Stimulated activated CD8-positive, alpha-beta memory T cell treated with anti-CD3 and anti-CD28 coated beads, Interleukin-15, amount 100 ng/mL, for 24 hours (primary cell): Measurements from ENCODE around the gene TMEM263.
A peak's percentile ranks its signal among the peaks of the same experiment; 100 is the strongest.

Source experiments
- DNase-seq: peaks from one replicate; pipeline ENCODE4 v3.0.0-alpha.2; 2020; ENCODE audit warnings: low read depth

TMEM263 gene

GRCh38 chr12:106950591-106950990 is 5.1 kb upstream of the TMEM263 start:
- no peak for DNase-seq

DNA sequence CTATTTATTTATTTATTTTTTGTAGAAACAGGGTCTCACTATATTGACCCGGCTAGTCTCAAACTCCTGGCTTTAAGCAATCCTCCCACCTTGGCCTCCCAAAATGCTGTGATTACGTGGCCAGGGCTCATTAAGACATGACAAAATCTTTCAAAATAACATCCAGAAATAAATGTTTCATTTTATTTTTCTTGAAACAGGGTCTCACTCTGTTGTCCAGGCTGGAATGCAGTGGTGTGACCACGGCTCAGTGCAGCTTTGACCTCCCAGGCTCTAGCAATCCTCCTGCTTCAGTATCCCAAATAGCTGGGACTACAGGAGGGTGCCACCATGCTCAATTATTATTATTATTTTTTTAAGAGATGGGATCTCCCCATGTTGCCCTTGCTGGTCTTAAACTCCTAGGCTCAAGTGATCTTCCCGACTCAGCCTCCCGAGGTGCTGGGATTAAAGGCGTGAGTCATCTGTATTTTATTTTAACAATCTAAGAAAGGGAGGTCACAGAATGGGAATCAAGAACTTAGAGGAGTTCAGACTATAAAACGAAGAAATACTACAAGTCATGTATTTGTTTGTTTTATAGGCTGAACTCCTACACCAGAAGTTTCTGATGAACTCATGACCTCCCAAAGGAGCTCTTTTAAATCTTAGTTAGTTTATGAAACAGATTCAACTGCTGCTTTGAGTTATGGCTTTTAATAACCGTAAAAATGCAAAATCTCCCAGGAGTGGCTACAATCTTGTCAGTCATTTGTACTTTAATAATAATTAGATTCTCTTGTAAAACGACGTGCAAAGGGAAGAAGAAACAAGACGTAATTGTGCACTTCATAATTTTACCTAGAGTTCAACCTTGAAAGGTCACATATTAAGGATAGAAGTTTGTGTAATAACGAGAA is 2.1 kb upstream of the TMEM263 start:
- no peak for DNase-seq

GRCh38 chr12:106954462-106955376 is 988 bp upstream of the TMEM263 start:
- DNase-seq = peak; percentile 1

DNA sequence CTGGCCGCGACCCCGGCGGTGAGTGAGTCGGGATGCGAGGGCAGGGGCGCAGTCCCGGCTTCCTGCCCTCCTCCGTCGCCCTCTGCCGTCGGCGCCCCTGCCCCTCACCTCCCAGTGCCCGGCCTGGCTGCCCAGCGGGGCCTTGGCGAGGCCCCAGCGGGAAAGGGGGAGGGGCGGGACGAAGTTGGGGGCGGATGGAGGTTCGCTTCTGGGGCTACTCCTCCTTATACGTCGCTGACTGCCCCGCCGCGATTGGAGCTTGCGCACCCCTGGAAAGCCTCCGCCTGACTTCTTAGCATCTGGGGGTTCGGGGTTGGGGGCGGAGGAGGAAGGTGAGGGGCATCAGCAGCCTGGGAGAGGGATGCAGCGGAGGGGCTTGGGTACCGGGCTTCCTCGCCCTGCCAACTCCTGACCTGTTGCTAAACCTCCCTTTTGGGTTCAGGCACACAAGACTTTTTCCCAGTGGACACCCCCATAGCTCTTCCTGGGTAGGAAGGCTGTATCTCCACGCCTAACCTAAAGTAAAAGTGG is 406 bp downstream of the TMEM263 start:
- peak; percentile 26 for DNase-seq

- DNase-seq = no peak
These were observed 1.9 kb downstream of the TMEM263 start for GRCh38 chr12:106957583-106957982.

- DNase-seq = no peak
These were observed 4.7 kb downstream of the TMEM263 start for GRCh38 chr12:106960443-106960842.

GRCh38 chr12:106962286-106962685 is 6.6 kb downstream of the TMEM263 start:
- no peak for DNase-seq

- no peak for DNase-seq
These were observed 8.8 kb downstream of the TMEM263 start for GRCh38 chr12:106964526-106964925.

- no peak for DNase-seq
These were observed 15.4 kb downstream of the TMEM263 start for GRCh38 chr12:106971065-106971464.

- DNase-seq = no peak
These were observed 17.8 kb downstream of the TMEM263 start for GRCh38 chr12:106973545-106973944.

DNA sequence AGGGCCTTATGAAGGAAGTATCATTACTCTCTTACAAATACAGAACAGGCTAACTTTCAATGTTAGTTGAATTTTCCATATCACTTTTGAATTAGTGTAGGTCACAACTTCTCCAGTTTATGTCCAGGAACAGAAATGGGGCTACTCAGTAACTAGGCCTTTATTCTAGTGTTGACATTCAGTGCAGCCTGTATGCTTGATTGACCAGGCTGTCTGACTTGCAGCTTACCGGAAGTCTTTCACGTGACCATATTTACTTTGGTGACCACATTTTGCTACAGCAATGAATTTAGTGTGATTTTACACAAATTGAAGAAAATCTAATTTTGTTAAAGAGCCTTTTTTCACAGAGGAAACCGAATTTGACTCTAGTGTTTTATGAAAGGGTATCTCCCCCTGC is 18.8 kb downstream of the TMEM263 start:
- DNase-seq = no peak

DNA sequence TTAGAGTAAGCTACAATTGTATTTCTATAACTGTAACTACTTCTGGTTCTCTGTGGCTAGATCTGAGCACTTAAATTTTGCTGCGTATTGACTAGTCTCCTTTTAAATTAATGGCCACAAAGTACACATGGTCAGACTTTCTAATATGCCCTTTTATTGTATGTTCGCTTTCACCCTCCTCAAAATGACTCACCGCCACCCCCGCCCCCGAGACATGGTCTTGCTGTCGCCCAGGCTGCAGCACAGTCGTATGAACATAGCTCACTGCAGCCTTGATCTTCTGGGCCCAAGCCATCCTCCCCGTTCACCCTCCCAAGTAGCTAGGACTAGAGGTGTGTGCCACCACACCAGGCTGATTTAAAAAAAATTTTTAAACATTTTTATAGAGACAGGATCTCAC is 19.4 kb downstream of the TMEM263 start:
- DNase-seq = no peak

DNA sequence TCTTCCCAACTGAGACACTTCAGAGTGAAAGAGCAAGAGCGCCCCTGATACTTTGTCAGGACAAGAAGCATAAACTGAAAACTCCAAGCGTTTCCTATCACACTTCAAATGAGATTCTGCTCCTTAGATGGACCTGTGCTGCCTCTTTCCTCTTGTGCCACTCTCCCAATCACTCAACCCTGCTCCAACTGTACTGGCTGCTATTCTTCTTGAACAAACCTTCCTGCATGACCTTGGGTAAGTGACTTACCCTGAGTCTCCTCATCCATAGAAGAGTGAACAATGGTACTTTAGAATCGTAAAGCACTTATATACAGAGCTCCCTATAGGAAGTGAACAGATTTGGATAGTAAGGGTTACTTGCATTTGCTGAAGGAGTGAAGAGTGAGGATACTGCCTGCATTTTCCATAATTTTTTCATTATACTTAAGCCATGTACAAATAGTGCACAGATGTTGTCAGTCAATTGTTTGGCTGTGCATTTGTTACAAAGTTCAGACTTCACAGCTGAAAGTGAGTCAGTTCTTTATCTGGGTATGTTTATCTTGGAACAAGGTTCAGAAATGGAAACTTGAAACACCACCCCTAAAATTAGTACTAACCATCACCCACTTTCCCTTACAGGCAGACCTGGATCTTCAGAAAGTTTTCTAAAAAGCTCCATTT is 20.4 kb downstream of the TMEM263 start:
- DNase-seq = no peak

- no peak for DNase-seq
These were observed 21.0 kb downstream of the TMEM263 start for GRCh38 chr12:106976668-106977067.

DNA sequence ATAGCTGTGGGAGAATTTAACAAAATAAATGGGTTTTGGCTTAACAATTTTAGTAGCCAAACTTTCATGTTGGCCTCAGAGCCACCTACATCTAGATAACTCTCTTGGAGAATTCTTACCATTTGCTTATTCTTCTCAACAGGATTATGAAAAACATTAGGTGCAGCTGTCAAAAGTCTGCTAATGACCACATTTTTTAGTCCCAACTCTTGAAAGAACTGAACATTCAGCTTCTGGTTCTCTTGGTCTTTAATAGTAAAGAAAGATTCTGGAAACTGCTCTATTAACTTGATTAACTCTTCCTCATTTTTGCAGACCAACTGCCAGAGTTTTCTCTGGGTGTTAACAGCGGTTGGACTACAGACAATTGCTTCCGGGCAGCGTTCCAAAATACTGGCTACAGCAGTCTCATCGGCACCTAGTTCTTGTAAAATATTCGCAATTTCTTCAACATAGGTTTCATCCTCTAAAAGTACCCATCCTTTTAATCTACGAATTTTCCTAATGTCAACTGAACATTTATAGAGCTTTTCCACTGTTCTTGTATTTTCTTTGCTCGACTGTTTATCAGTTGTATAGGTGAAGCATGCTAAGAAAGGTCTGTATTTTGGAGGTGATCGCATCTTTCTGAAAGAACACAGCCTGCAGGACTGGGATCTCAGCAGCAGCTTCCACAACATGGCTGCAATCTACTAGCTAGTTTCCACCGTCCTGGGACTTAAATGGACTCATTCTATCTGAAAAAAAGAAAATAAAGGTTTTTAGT is 22.5 kb downstream of the TMEM263 start:
- no peak for DNase-seq

- no peak for DNase-seq
These were observed 25.2 kb downstream of the TMEM263 start for GRCh38 chr12:106980944-106981343.

GRCh38 chr12:106981788-106982187 is 26.1 kb downstream of the TMEM263 start:
- no peak for DNase-seq

GRCh38 chr12:106982229-106982628 is 26.5 kb downstream of the TMEM263 start:
- no peak for DNase-seq

GRCh38 chr12:106984588-106985137 is 29.0 kb downstream of the TMEM263 start:
- no peak for DNase-seq

DNA sequence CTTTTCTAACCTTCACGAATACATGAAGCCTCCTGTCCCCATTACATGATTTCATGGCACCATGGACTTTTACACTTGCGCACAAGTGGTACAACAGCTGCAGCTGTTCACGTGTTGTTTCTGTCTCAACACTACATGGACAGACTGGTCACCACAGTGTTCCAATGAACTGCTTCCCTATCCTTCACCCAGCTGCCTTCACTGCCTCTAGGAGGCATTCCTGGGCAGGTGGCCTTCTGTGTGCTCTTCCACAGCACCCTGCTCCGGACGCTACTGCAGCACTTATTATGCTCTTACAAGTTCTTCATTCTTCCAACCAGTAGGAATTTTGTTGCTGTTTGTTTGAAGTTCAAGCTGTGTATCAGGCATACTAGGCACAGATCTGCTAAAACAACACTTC is 29.8 kb downstream of the TMEM263 start:
- no peak for DNase-seq

DNA sequence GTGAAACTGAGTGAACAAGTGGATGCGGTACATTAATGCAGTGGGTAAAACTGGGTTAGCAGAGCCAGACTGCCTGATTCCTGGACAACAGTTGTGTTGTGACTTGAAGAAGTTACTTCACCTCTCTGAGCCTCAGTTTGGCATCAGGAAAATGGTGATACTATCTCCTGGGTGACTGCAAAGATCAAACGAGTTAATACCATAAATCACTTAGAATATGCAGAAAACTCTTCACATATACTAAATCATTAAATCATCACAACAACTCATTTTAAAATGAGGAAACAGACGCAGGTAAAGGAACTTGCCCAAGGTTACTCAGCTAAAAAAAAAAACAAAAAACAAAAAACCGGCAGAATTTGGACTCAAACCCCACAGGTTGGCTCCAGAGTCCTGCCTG is 30.4 kb downstream of the TMEM263 start:
- no peak for DNase-seq
